HG03103 (cell line): Measurements from ENCODE around the gene TMEM52B.
"Not testable (repeated sequence)": the region's sequence is repeated elsewhere in the genome, so short reads cannot be mapped to it uniquely, and the experiment has no call there.

Experiments used
- ATAC-seq: cut with Tn5 transposase; IDR thresholded peaks from one replicate; pipeline ENCODE4 v1.9.1; 2021; ENCODE audit warnings: low read depth; ENCODE audit not compliant: unreplicated experiment

TMEM52B gene

GRCh38 chr12:10170216-10170615, 8.6 kb upstream of the TMEM52B start:
- no peak for ATAC-seq

- no peak for ATAC-seq
These were observed 6.7 kb upstream of the TMEM52B start, which contains the start of gene OLR1 for GRCh38 chr12:10171973-10172728. Gene OLR1 (minus strand): TSS chr12:10172132. CDS start chr12:10172077, 55 bp downstream.

DNA sequence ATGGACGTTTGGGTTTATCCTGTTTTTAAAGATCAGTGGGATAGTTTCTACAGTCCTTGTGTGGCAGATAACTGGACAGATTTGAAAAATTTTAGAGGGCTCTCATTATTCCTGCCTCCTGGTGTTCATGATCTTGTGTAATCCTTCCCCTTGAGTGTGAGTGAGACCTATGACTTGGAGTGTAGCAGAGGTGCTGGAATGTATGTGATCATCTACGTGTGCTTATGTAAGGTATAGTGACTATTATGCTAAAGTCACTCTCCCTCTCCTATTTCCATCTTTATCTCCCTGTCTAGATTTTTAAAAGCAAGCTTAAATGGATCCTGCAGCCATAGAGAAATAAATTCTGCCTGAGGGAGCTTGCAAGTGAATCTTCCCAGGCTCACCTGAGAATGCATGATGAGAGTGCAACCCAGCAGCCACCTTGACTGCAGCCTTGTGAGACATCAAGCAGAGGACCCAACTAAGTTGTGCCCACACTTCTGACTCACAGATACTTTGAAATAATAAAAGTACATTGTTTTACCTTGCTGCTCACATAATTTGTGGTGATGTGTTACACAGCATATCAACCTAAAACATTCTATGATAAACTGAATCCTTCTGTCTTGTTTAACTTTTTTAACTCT, 3.7 kb upstream of the TMEM52B start:
- no peak for ATAC-seq

DNA sequence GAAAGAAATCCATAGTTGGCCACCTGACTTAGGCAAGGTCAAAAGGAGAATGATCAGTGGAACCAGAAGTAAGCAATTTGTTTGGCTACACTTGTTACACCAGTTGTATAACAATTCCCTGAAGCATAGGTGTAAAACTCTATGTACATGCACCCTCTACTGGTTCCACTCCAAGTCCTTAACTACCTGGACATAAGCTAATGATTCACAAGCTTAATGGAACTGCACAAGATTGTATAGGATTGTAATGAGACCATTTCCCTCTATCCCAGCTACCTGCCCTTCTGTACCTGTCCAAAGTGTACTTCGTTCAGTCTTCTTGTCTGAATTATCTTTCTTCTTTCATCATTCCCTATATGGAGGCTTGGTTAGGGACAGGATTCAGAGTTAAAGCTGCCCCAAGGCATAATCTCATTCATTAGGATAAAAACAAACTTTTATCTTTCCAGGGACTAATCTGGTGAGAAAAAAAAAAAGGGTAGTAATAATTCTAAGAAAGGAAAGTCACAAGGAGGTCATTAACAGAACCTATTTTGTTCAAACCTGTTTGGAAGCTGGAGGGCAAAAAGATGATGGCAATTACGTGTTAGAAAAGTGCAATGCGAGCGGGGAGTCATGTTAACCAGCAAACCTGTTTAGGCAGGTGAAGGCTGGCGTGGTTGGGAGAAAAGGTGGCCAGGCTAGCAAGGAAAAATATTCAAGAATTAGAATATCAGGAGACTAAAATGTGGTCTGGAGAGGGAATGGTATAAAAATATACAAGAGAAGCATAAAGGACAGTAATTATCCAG, 2.8 kb upstream of the TMEM52B start:
- ATAC-seq = no peak

GRCh38 chr12:10179776-10180181, 947 bp downstream of the TMEM52B start:
- ATAC-seq = no peak

GRCh38 chr12:10182354-10183049, 3.7 kb downstream of the TMEM52B start:
- no peak for ATAC-seq

DNA sequence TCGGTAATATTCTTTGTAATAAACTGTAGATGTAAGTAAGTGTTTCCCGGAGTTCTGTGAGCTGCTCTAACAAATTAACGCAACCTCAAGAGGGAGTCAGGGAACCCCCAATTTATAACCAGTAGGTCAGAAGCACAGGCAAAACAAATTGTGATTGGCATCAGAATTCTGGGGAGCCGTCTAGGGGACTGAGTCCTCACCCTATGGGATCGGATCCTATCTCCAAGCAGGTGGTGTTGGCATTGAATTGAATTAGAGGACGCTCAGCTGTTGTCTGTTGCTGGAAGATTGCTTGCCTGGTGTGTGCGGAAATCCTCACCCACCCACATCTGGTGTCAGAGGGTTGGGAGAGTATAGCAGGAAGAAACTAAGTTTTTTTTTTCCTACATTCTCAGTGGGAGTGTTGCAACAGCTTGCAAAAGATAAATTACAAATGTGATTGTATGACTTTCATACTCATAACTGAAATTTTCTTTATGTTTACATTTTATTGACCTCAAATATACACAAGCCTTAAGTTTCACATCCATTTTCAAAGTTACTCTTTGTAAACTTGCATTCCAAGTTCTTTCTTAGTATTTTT, 5.5 kb downstream of the TMEM52B start:
- no peak for ATAC-seq

GRCh38 chr12:10186299-10186698, 7.5 kb downstream of the TMEM52B start:
- no peak for ATAC-seq

DNA sequence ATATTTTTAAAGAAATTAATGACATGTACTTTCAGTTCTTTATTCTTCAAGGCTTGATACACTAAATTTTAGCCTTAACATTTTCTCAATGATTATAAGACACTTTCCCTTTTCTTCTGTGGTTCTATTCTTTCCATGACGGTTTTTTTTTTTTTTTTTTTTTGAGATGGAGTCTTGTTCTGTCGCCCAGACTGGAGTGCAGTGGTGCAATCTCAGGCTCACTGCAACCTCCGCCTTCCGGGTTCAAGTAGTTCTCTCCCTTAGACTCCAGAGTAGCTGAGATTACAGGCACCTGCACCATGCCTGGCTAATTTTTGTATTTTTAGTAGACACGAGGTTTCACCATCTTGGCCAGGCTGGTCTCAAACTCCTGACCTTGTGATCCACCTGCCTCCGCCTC, 8.1 kb downstream of the TMEM52B start:
- ATAC-seq = not testable (repeated sequence)

GRCh38 chr12:10189653-10190052, 10.8 kb downstream of the TMEM52B start:
- ATAC-seq = no peak

- peak; percentile 79 for ATAC-seq
These were observed 11.9 kb downstream of the TMEM52B start for GRCh38 chr12:10190558-10191388.

- ATAC-seq = no peak
These were observed 13.0 kb downstream of the TMEM52B start for GRCh38 chr12:10191865-10192264.

- no peak for ATAC-seq
These were observed 15.4 kb downstream of the TMEM52B start for GRCh38 chr12:10194160-10194670.

GRCh38 chr12:10196210-10196609, 17.4 kb downstream of the TMEM52B start:
- ATAC-seq = no peak

DNA sequence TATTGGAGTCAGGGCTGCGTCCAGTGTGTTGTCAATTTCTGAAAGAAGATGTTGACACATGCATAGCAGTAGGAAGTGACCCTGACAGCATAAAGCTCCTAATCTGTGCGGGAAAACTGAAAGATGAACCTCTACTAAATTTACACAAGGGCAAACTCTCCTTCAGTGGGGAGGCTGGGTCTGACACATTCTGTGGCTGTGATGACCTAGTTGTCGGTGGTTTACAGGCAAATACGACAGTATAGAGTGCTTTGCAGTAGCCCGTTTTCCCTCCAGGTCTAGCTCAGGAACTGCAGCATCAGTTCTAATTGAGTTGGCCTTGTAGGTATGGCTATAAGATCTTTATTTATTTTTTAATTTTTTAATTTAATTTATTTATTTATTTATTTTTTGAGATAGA, 19.0 kb downstream of the TMEM52B start:
- ATAC-seq = no peak

DNA sequence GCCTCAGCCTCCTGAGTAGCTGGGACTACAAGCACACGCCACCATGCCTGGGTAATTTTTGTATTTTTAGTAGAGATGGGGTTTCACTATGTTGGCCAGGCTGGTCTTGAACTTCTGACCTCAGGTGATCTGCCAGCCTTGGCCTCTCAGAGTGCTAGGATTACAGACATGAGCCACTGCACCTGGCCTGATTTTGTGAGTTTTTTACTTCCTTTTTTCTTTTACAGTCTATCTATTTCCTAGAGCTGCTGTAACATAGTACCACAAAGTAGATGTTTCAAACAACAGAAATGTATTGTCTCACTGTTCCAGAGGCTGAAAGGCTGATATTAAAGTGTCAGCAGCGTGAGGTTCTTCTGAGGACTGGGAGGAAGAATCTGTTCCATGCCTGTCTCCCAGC, 25.7 kb downstream of the TMEM52B start:
- not testable (repeated sequence) for ATAC-seq

GRCh38 chr12:10205220-10205807, 26.5 kb downstream of the TMEM52B start:
- ATAC-seq = no peak

- ATAC-seq = no peak
These were observed 28.3 kb downstream of the TMEM52B start for GRCh38 chr12:10207136-10207535.

DNA sequence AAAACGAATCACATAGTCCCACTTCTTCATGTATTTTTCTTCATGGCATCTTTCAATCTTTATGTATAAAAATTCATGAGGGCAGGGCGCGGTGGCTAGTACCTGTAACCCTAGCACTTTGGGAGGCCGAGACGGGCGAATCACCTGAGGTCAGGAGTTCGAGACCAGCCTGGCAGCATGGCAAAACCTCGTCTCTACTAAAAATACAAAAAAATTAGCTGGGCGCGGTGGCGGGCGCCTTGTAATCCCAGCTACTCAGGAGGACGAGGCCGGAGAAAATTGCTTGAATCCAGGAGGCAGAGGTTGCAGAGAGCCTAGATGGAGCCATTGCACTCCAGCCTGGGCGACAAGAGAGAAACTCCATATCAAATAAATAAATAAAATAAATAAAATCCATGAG, 31.4 kb downstream of the TMEM52B start:
- no peak for ATAC-seq
